Keratinocyte (primary cell): Measurements from ENCODE around the gene ZNF160. TPM values are rescaled to one million over a fixed set of nuclear protein-coding genes. Genes with fewer than 3 reads are reported as not detected.
"Not testable (repeated sequence)": the region's sequence is repeated elsewhere in the genome, so short reads cannot be mapped to it uniquely, and the experiment has no call there.

ENCODE experiments used
- DNase-seq: peaks from one replicate; pipeline ENCODE4 v3.0.0-alpha.2; 2011; ENCODE audit warnings: low read depth, missing footprints, low spot score
- FAIRE-seq: peaks from 2 replicates; lab custom pipeline; 2011; peaks lifted over from hg19 to GRCh38; lab: Jason Lieb, UNC
- H2AFZ ChIP-seq: 2 replicates; pipeline ENCODE4 v1.6.0; 2012; ENCODE audit warnings: low read length, control low read depth, inconsistent platforms; ENCODE audit not compliant: control insufficient read depth
- H3K27ac ChIP-seq: 2 replicates; pipeline ENCODE4 v1.5.1; 2011; ENCODE audit warnings: low read length; ENCODE audit not compliant: control insufficient read depth, insufficient read depth
- H3K27me3 ChIP-seq: 3 replicates; pipeline ENCODE4 v1.6.0; 2011; ENCODE audit warnings: low read length; ENCODE audit not compliant: control insufficient read depth, insufficient read depth; ENCODE audit errors: extremely low read depth
- H3K36me3 ChIP-seq, 2 experiments: 2 replicates in 1 of 2; 3 replicates in 1 of 2; pipeline ENCODE4 v1.5.1; 2011; ENCODE audit warnings: low read length in 2 of 2, mild to moderate bottlenecking in 1 of 2; ENCODE audit not compliant: control insufficient read depth in 2 of 2, insufficient read depth in 2 of 2; ENCODE audit errors: extremely low read depth in 1 of 2
- H3K4me1 ChIP-seq: 3 replicates; pipeline ENCODE4 v1.5.1; 2011; ENCODE audit warnings: low read length; ENCODE audit not compliant: control insufficient read depth, insufficient read depth; ENCODE audit errors: extremely low read depth
- H3K4me2 ChIP-seq: 3 replicates; pipeline ENCODE4 v1.6.0; 2011; ENCODE audit warnings: low read depth, low read length; ENCODE audit not compliant: control insufficient read depth, insufficient read depth; ENCODE audit errors: extremely low read depth
- H3K4me3 ChIP-seq, 3 experiments: fragments of 200-600 bp in 1 of 3; sonication (generic) in 1 of 3; 2 replicates in 2 of 3; 3 replicates in 1 of 3; pipeline ENCODE4 v1.5.1; 2011 to 2016; ENCODE audit warnings: low read length in 3 of 3, mild to moderate bottlenecking in 3 of 3, control low read depth in 2 of 3, inconsistent platforms in 1 of 3, low read depth in 1 of 3, mixed read lengths in 1 of 3, mixed run types in 1 of 3, moderate library complexity in 1 of 3; ENCODE audit not compliant: control insufficient read depth in 2 of 3, insufficient read depth in 2 of 3; ENCODE audit errors: extremely low read depth in 1 of 3
- H3K79me2 ChIP-seq: 2 replicates; pipeline ENCODE4 v1.6.0; 2012; ENCODE audit warnings: low read length; ENCODE audit not compliant: control insufficient read depth, insufficient read depth
- H3K9ac ChIP-seq: 3 replicates; pipeline ENCODE4 v1.6.0; 2011; ENCODE audit warnings: low read length; ENCODE audit not compliant: control insufficient read depth, insufficient read depth; ENCODE audit errors: extremely low read depth
- H3K9me1 ChIP-seq: 3 replicates; pipeline ENCODE4 v1.6.0; 2011; ENCODE audit warnings: low read length; ENCODE audit not compliant: control insufficient read depth, insufficient read depth; ENCODE audit errors: extremely low read depth
- H3K9me3 ChIP-seq: 2 replicates; pipeline ENCODE4 v1.5.1; 2012; ENCODE audit warnings: low read depth, low read length; ENCODE audit not compliant: control insufficient read depth
- H4K20me1 ChIP-seq: 3 replicates; pipeline ENCODE4 v1.6.0; 2011; ENCODE audit warnings: low read length; ENCODE audit not compliant: control insufficient read depth, insufficient read depth; ENCODE audit errors: extremely low read depth
- EZH2 ChIP-seq: IDR thresholded peaks from one replicate; pipeline ENCODE4 v1.6.1; 2012; ENCODE audit warnings: inconsistent platforms, mild to moderate bottlenecking, low read length, moderate library complexity
- dilution Hi-C: fragments of 300-500 bp; cut with MboI; formaldehyde crosslinking; loops from one replicate; pipeline ENCODE4 v1.7.0; 2020; ENCODE audit warnings: low sequenced_read_pairs; ENCODE audit not compliant: extremely low pct_ligation_motif_present
- polyA plus RNA-seq, 5 experiments: library from polyadenylated mRNA; depleted of rRNA in 3 of 5; stranded (reverse) in 3 of 5; stranded (forward) in 1 of 5; unstranded in 1 of 5; fragments of >200 nt; gene quantifications; 1 replicate in 1 of 5; 2 replicates in 3 of 5; 3 replicates in 1 of 5; pipeline versions ENCODE4 v1.2.1 to v1.2.3, GENCODE V29; 2011 to 2012; ENCODE audit warnings: missing spikeins in 2 of 5, low read depth in 1 of 5, low replicate concordance in 1 of 5
- TF ChIP-seq, protein P1 (sequence below), 3 experiments: IDR thresholded peaks in 1 of 3; conservative IDR thresholded peaks in 1 of 3; optimal IDR thresholded peaks in 1 of 3; 2 replicates in 2 of 3; 3 replicates in 1 of 3; pipeline versions ENCODE3 to v1.5.1; 2011; ENCODE audit warnings: low read length in 3 of 3, mild to moderate bottlenecking in 3 of 3, moderate library complexity in 2 of 3, control low read depth in 1 of 3, inconsistent platforms in 1 of 3; ENCODE audit not compliant: insufficient read depth in 2 of 3; ENCODE audit errors: extremely low read depth in 1 of 3

Gene ZNF160
- polyA plus RNA-seq, 1 donor (not counting 4 experiments of a cell fraction or from before 2014, with no cell fraction given) = 14.4 TPM

DNA sequence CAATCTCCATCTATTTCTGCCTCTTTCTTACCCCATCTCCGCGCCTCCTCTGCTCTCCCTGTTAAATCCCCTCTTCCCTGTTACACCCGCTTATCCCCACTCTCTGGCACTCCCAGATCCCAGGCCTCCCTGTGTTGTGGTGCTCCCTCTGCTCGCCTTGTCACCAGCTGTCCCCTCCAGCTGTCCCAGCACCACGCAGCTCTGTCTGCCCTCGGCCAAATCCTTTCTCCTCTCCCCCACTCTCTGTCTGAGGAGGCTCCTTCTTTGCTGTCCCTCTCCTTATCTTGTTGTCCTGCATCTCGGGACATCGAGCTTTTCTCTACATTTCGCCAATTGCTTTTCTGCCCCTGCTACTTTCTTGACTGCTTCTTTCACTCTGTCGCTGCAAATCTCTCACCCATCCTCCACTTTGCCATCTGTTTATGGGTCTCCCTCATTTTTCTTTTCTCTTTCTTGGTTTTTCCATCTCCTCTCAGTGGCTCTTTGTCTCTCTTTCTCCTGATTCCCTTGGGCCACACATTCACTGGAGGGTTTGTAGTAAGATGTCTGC is 941 bp downstream of the ZNF160 start:
- no peaks in the 10 kb centered on the region for H3K9me1 ChIP-seq
- FAIRE-seq = no peak
- H3K36me3 ChIP-seq = peaks cover 3 to 5% of the 10 kb centered on the region in 2 experiments
- no peak for TF ChIP-seq EZH2
- TF ChIP-seq, protein P1, sequence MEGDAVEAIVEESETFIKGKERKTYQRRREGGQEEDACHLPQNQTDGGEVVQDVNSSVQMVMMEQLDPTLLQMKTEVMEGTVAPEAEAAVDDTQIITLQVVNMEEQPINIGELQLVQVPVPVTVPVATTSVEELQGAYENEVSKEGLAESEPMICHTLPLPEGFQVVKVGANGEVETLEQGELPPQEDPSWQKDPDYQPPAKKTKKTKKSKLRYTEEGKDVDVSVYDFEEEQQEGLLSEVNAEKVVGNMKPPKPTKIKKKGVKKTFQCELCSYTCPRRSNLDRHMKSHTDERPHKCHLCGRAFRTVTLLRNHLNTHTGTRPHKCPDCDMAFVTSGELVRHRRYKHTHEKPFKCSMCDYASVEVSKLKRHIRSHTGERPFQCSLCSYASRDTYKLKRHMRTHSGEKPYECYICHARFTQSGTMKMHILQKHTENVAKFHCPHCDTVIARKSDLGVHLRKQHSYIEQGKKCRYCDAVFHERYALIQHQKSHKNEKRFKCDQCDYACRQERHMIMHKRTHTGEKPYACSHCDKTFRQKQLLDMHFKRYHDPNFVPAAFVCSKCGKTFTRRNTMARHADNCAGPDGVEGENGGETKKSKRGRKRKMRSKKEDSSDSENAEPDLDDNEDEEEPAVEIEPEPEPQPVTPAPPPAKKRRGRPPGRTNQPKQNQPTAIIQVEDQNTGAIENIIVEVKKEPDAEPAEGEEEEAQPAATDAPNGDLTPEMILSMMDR (optimal IDR thresholded peaks at IDR 0.05 in 1 of 3, IDR thresholded peaks at IDR 0.05 in 1 of 3, conservative IDR thresholded peaks at IDR 0.05 in 1 of 3; ENCODE audit: extremely low read depth in 1 of 3, insufficient read depth in 2 of 3, low read length in 3 of 3) = no peak
- no peaks in the 10 kb centered on the region for H3K9me3 ChIP-seq
- H3K9ac ChIP-seq = peak overlapping the region; percentile 90
- H4K20me1 ChIP-seq = no peaks in the 10 kb centered on the region
- peaks cover 12% of the 10 kb centered on the region for H3K4me1 ChIP-seq
- peak overlapping the region; percentile 56 for H2AFZ ChIP-seq
- dilution Hi-C loops = no loop called here
- peaks cover 33% of the 10 kb centered on the region for H3K79me2 ChIP-seq
- no peak for DNase-seq
- peak overlapping the region; percentile 99 for H3K4me2 ChIP-seq
- H3K27me3 ChIP-seq = no peaks in the 10 kb centered on the region
- H3K27ac ChIP-seq = peak overlapping the region; percentile 85
- H3K4me3 ChIP-seq = peak overlapping the region; percentile 57 to 82 (median 71)

DNA sequence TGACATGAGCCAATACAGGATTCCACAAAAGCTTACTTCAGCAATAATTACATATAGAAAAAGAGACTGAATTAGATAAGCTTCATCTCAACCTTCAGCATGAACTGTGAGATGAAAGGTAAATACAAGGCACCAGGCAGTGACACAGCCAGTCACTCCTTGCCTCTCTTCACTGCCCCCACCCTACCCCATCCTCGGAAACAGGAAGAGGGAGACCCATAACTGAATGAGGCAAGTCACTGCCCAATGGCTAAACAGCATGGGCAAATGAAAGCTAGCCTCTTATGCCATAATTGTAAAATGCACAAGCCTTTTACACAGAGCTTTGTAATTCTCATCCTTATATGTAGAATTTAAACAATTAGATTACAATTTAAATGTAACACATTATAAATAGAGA is 1.7 kb downstream of the ZNF160 start:
- peak overlapping the region; percentile 5 to 71 (median 43) for H3K4me3 ChIP-seq
- H3K4me1 ChIP-seq = peaks cover 12% of the 10 kb centered on the region
- H3K27ac ChIP-seq = no peak overlapping the region
- DNase-seq (no peak), FAIRE-seq (no peak)
- H3K79me2 ChIP-seq = peaks cover 33% of the 10 kb centered on the region
- peaks cover 3 to 5% of the 10 kb centered on the region in 2 experiments for H3K36me3 ChIP-seq
- TF ChIP-seq, protein P1 (optimal IDR thresholded peaks at IDR 0.05 in 1 of 3, IDR thresholded peaks at IDR 0.05 in 1 of 3, conservative IDR thresholded peaks at IDR 0.05 in 1 of 3; ENCODE audit: extremely low read depth in 1 of 3, insufficient read depth in 2 of 3, low read length in 3 of 3) = no peak
- TF ChIP-seq EZH2 = no peak
- H2AFZ ChIP-seq = no peak overlapping the region
- no peaks in the 10 kb centered on the region for H4K20me1 ChIP-seq
- peak overlapping the region; percentile 99 for H3K4me2 ChIP-seq
- dilution Hi-C loops = no loop called here
- no peaks in the 10 kb centered on the region for H3K9me3 ChIP-seq
- no peaks in the 10 kb centered on the region for H3K27me3 ChIP-seq
- no peaks in the 10 kb centered on the region for H3K9me1 ChIP-seq
- no peak overlapping the region for H3K9ac ChIP-seq

DNA sequence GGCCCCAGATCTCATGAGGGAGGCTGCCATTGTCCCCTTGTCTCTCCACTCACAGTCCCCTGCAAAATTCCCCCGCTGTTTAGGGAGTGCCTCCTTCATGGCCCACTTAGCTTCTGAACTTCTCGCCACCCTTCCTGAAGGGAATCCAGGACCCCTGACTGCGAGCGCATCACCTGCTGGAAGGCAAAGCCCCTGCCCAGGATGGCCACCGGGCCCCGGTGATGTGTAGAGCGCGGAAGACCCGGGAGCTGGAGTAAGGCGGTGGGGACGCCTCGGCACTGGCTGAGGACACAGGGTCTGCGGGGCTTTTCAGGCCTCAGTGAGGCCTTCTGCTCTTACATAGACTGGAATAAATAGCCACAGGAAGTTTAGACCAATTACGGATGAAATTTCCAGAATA is 4.7 kb downstream of the ZNF160 start:
- H3K27ac ChIP-seq, H4K20me1 ChIP-seq, H3K9me1 ChIP-seq, H3K9ac ChIP-seq, H3K4me3 ChIP-seq, FAIRE-seq, H3K9me3 ChIP-seq, H3K27me3 ChIP-seq, DNase-seq, H2AFZ ChIP-seq, dilution Hi-C loops, H3K4me2 ChIP-seq: not testable (repeated sequence)
- Histone ChIP-seq H3K4me1 (peaks cover 12% of the 10 kb centered on the region), H3K79me2 (peaks cover 38% of the 10 kb centered on the region), H3K36me3 (peaks cover 3 to 11% of the 10 kb centered on the region in 2 experiments)
